ENCODE measurements around the gene GPC5.

The GPC5 gene

DNA sequence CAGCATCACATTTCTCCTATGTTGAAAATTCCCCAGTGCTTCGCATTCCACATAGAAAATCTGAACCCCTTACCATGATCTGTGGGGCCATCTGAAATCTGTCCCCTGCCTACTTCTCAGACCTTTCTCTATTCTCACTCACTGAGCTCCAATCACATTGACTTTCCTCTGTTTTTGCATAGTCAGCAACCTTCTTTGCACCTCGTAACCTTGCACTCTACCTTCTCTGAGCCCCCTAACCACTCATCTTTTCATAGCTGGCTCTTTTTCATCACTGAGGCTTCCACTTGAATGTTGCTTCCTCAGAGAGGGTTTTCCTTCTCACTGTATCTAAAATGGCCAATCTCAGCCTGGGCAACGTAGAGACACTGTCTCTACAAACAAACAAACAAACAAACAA, 286.3 kb downstream of the GPC5 start:
- Histone ChIP-seq H3K27me3 (ENCODE audit: insufficient read depth, low read length, poor library complexity) (no peaks in the 10 kb centered on the region), H4K5ac (ENCODE audit: low read length) (no peak overlapping the region), H2AK5ac (ENCODE audit: low read length) (no peak overlapping the region), H3K18ac (ENCODE audit: low read length) (no peak overlapping the region), H2BK5ac (ENCODE audit: low read length) (no peak overlapping the region), H2BK15ac (replicated peaks; ENCODE audit: low read depth) (no peak overlapping the region), H3K23ac (ENCODE audit: low read length) (no peak overlapping the region), H2BK120ac (ENCODE audit: low read depth, low read length) (no peak overlapping the region), H3K56ac (ENCODE audit: low read length) (no peak overlapping the region), H3K79me2 (ENCODE audit: control insufficient read depth, insufficient read depth, low read length) (no peaks in the 10 kb centered on the region), H3K36me3 (ENCODE audit: control insufficient read depth, insufficient read depth, low read length) (no peaks in the 10 kb centered on the region), H3K4me1 (ENCODE audit: control insufficient read depth, low read depth, low read length) (no peaks in the 10 kb centered on the region), H3K4me2 (ENCODE audit: low read length) (no peak overlapping the region), H3K4me3 (ENCODE audit: low read length) (no peak overlapping the region), H4K8ac (ENCODE audit: low read depth, low read length) (no peak overlapping the region), H3K9ac (ENCODE audit: low read length) (no peak overlapping the region), H3K79me1 (ENCODE audit: low read length) (no peaks in the 10 kb centered on the region), H3K4ac (ENCODE audit: low read depth, low read length) (no peak overlapping the region), H3K27ac (ENCODE audit: low read depth, low read length) (no peak overlapping the region)
- DNase-seq, result no peak
- WGBS (ENCODE audit: extremely low coverage, insufficient coverage, low lambda C conversion rate), result no CpG with 5 or more reads among the region's 3 CpGs

DNA sequence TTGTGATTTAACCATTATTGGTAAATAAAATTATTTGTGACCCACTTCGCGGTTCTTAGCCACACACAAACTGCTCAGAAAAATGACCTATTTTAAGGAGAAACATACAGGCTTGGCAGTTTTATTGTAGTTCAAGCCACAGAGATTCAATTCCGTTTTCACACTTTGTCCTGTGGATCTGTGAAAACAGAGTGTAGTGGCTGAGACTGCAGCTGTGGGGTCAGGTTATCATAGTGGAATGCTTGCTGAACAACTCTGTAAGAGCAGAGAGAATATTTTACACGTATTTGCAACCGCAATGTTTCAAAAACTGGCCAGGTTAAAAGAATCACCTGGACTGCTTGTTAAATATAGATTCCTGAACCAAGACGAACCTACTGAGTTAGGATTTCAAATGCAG, 292.5 kb downstream of the GPC5 start:
- WGBS (ENCODE audit: extremely low coverage, insufficient coverage, low lambda C conversion rate), result no CpG with 5 or more reads among the region's 6 CpGs

DNA sequence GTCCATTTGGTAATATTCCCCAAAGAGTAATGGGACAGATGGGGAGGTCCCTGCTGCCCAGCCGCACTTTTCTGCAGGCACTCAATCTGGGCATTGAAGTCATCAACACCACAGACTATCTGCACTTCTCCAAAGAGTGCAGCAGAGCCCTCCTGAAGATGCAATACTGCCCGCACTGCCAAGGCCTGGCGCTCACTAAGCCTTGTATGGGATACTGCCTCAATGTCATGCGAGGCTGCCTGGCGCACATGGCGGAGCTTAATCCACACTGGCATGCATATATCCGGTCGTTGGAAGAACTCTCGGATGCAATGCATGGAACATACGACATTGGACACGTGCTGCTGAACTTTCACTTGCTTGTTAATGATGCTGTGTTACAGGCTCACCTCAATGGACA, 295.0 kb downstream of the GPC5 start:
- Histone ChIP-seq H2AK5ac (ENCODE audit: low read length) (no peak overlapping the region), H2BK15ac (replicated peaks; ENCODE audit: low read depth) (no peak overlapping the region), H2BK5ac (ENCODE audit: low read length) (no peak overlapping the region), H3K23ac (ENCODE audit: low read length) (no peak overlapping the region), H4K5ac (ENCODE audit: low read length) (no peak overlapping the region), H3K4me2 (ENCODE audit: low read length) (no peak overlapping the region), H3K27ac (ENCODE audit: low read depth, low read length) (no peak overlapping the region), H3K56ac (ENCODE audit: low read length) (no peak overlapping the region), H3K79me2 (ENCODE audit: control insufficient read depth, insufficient read depth, low read length) (no peaks in the 10 kb centered on the region), H4K8ac (ENCODE audit: low read depth, low read length) (no peak overlapping the region), H3K4ac (ENCODE audit: low read depth, low read length) (no peak overlapping the region), H3K36me3 (ENCODE audit: control insufficient read depth, insufficient read depth, low read length) (no peaks in the 10 kb centered on the region), H3K79me1 (ENCODE audit: low read length) (no peaks in the 10 kb centered on the region), H3K27me3 (ENCODE audit: insufficient read depth, low read length, poor library complexity) (no peaks in the 10 kb centered on the region), H3K18ac (ENCODE audit: low read length) (no peak overlapping the region), H3K4me3 (ENCODE audit: low read length) (no peak overlapping the region), H3K9ac (ENCODE audit: low read length) (no peak overlapping the region), H3K4me1 (ENCODE audit: control insufficient read depth, low read depth, low read length) (no peaks in the 10 kb centered on the region), H2BK120ac (ENCODE audit: low read depth, low read length) (no peak overlapping the region)
- no peak for DNase-seq
- WGBS (ENCODE audit: extremely low coverage, insufficient coverage, low lambda C conversion rate), result no CpG with 5 or more reads among the region's 11 CpGs

More for the DNA sequence above, 292.5 kb downstream of the GPC5 start:
- Histone ChIP-seq H3K4ac (ENCODE audit: low read depth, low read length) (no peak overlapping the region), H3K4me3 (ENCODE audit: low read length) (no peak overlapping the region), H3K4me2 (ENCODE audit: low read length) (no peak overlapping the region), H2BK5ac (ENCODE audit: low read length) (no peak overlapping the region), H3K18ac (ENCODE audit: low read length) (no peak overlapping the region), H3K79me1 (ENCODE audit: low read length) (no peaks in the 10 kb centered on the region), H2AK5ac (ENCODE audit: low read length) (no peak overlapping the region), H4K5ac (ENCODE audit: low read length) (no peak overlapping the region), H3K27me3 (ENCODE audit: insufficient read depth, low read length, poor library complexity) (no peaks in the 10 kb centered on the region), H3K27ac (ENCODE audit: low read depth, low read length) (no peak overlapping the region), H3K4me1 (ENCODE audit: control insufficient read depth, low read depth, low read length) (no peaks in the 10 kb centered on the region), H3K79me2 (ENCODE audit: control insufficient read depth, insufficient read depth, low read length) (no peaks in the 10 kb centered on the region), H2BK15ac (replicated peaks; ENCODE audit: low read depth) (no peak overlapping the region), H2BK120ac (ENCODE audit: low read depth, low read length) (no peak overlapping the region), H3K23ac (ENCODE audit: low read length) (no peak overlapping the region), H4K8ac (ENCODE audit: low read depth, low read length) (no peak overlapping the region), H3K36me3 (ENCODE audit: control insufficient read depth, insufficient read depth, low read length) (no peaks in the 10 kb centered on the region), H3K56ac (ENCODE audit: low read length) (no peak overlapping the region), H3K9ac (ENCODE audit: low read length) (no peak overlapping the region)
- DNase-seq, result no peak

DNA sequence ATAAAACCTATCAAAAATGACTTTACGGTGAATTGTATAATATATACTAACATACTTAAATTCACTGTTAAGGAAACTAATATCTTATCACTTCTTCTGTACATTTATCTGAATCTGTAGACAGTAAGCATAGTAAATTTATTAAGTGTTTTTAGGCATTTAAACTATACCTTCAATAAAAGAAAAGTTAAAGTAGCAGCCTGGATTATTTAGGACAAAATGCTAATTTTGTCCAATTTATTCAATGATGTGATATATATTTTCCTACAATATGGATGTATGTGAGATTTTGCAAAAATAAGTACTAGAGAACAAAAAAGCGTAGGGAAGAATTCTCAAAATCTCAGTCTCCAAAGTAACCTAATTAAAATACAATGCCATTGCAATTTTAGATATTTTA, 299.9 kb downstream of the GPC5 start:
- H3K4me3 ChIP-seq (ENCODE audit: low read length), result no peak overlapping the region
- no peak overlapping the region for H3K56ac ChIP-seq (ENCODE audit: low read length)
- no peak overlapping the region for H2BK5ac ChIP-seq (ENCODE audit: low read length)
- no peak overlapping the region for H3K18ac ChIP-seq (ENCODE audit: low read length)
- no peaks in the 10 kb centered on the region for H3K79me1 ChIP-seq (ENCODE audit: low read length)
- no peak for DNase-seq
- no peak overlapping the region for H4K8ac ChIP-seq (ENCODE audit: low read depth, low read length)
- no peaks in the 10 kb centered on the region for H3K79me2 ChIP-seq (ENCODE audit: control insufficient read depth, insufficient read depth, low read length)
- no peak overlapping the region for H3K4ac ChIP-seq (ENCODE audit: low read depth, low read length)
- H4K5ac ChIP-seq (ENCODE audit: low read length), result no peak overlapping the region
- no peaks in the 10 kb centered on the region for H3K27me3 ChIP-seq (ENCODE audit: insufficient read depth, low read length, poor library complexity)
- no peaks in the 10 kb centered on the region for H3K36me3 ChIP-seq (ENCODE audit: control insufficient read depth, insufficient read depth, low read length)
- H2BK15ac ChIP-seq (replicated peaks; ENCODE audit: low read depth), result no peak overlapping the region
- H3K27ac ChIP-seq (ENCODE audit: low read depth, low read length), result no peak overlapping the region
- H3K9ac ChIP-seq (ENCODE audit: low read length), result no peak overlapping the region
- H3K4me2 ChIP-seq (ENCODE audit: low read length), result no peak overlapping the region
- no peak overlapping the region for H3K23ac ChIP-seq (ENCODE audit: low read length)
- H3K4me1 ChIP-seq (ENCODE audit: control insufficient read depth, low read depth, low read length), result no peaks in the 10 kb centered on the region
- H2BK120ac ChIP-seq (ENCODE audit: low read depth, low read length), result no peak overlapping the region
- no peak overlapping the region for H2AK5ac ChIP-seq (ENCODE audit: low read length)
- 100% methylated on average over 1 of the region's 2 CpGs for WGBS (ENCODE audit: extremely low coverage, insufficient coverage, low lambda C conversion rate)

DNA sequence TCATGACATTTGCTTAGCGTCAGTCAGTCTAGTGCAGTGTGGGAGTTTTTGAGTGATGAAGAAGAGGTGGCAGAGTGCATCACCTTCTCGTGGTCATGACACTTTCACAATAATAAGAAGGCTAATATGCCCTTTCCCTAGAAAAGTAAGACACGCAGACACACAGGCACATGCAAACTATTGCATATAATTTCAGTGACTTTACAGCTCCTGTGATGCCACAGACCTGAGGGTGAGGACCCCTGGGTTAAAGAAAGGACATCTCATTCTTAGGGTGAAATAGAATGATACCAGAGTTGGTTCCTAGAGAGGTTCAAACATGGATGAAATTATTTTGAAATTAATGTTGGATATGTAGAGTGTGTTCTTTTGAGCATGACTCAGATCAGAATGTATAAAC, 300.3 kb downstream of the GPC5 start:
- Histone ChIP-seq H3K4ac (ENCODE audit: low read depth, low read length) (no peak overlapping the region), H3K9ac (ENCODE audit: low read length) (no peak overlapping the region), H2BK15ac (replicated peaks; ENCODE audit: low read depth) (no peak overlapping the region), H2BK120ac (ENCODE audit: low read depth, low read length) (no peak overlapping the region), H3K56ac (ENCODE audit: low read length) (no peak overlapping the region), H3K36me3 (ENCODE audit: control insufficient read depth, insufficient read depth, low read length) (no peaks in the 10 kb centered on the region), H3K79me2 (ENCODE audit: control insufficient read depth, insufficient read depth, low read length) (no peaks in the 10 kb centered on the region), H3K4me1 (ENCODE audit: control insufficient read depth, low read depth, low read length) (no peaks in the 10 kb centered on the region), H3K18ac (ENCODE audit: low read length) (no peak overlapping the region), H3K4me3 (ENCODE audit: low read length) (no peak overlapping the region), H3K23ac (ENCODE audit: low read length) (no peak overlapping the region), H3K79me1 (ENCODE audit: low read length) (no peaks in the 10 kb centered on the region), H4K8ac (ENCODE audit: low read depth, low read length) (no peak overlapping the region), H3K27ac (ENCODE audit: low read depth, low read length) (no peak overlapping the region), H4K5ac (ENCODE audit: low read length) (no peak overlapping the region), H3K27me3 (ENCODE audit: insufficient read depth, low read length, poor library complexity) (no peaks in the 10 kb centered on the region), H2BK5ac (ENCODE audit: low read length) (no peak overlapping the region), H3K4me2 (ENCODE audit: low read length) (no peak overlapping the region), H2AK5ac (ENCODE audit: low read length) (no peak overlapping the region)
- DNase-seq, result no peak
- WGBS (ENCODE audit: extremely low coverage, insufficient coverage, low lambda C conversion rate), result no CpG with 5 or more reads among the region's 3 CpGs

DNA sequence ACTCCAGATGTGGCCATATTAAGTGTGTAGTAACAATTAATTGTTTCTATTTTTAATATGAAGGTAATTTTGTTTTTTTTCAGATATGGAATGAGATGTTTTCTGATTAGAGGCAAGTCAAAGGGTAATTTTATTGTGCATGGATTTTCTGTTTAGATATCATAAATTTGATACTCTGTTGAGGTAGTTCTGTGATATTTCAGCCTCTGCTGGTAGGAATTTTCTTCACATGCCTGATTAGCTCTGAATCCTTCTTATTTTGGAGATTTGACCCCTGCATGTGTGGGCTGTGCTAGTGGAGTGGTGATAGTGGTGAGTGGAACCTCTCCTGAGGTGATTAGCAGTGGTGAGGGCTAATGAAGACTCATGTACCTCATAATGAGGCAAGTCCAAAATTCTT, 301.4 kb downstream of the GPC5 start:
- H3K27me3 ChIP-seq (ENCODE audit: insufficient read depth, low read length, poor library complexity), result no peaks in the 10 kb centered on the region
- no peak overlapping the region for H3K4me3 ChIP-seq (ENCODE audit: low read length)
- H3K79me2 ChIP-seq (ENCODE audit: control insufficient read depth, insufficient read depth, low read length), result no peaks in the 10 kb centered on the region

More for the DNA sequence above, 301.4 kb downstream of the GPC5 start:
- no peak overlapping the region for H3K4me2 ChIP-seq (ENCODE audit: low read length)
- no peak overlapping the region for H3K56ac ChIP-seq (ENCODE audit: low read length)
- H3K27ac ChIP-seq (ENCODE audit: low read depth, low read length), result no peak overlapping the region
- H3K4ac ChIP-seq (ENCODE audit: low read depth, low read length), result no peak overlapping the region
- H3K79me1 ChIP-seq (ENCODE audit: low read length), result no peaks in the 10 kb centered on the region
- no peak overlapping the region for H2BK15ac ChIP-seq (replicated peaks; ENCODE audit: low read depth)
- no peak overlapping the region for H3K9ac ChIP-seq (ENCODE audit: low read length)
- H3K4me1 ChIP-seq (ENCODE audit: control insufficient read depth, low read depth, low read length), result no peaks in the 10 kb centered on the region
- H2BK5ac ChIP-seq (ENCODE audit: low read length), result no peak overlapping the region
- no peak overlapping the region for H4K8ac ChIP-seq (ENCODE audit: low read depth, low read length)
- H3K36me3 ChIP-seq (ENCODE audit: control insufficient read depth, insufficient read depth, low read length), result no peaks in the 10 kb centered on the region
- H4K5ac ChIP-seq (ENCODE audit: low read length), result no peak overlapping the region
- H3K23ac ChIP-seq (ENCODE audit: low read length), result no peak overlapping the region
- H2AK5ac ChIP-seq (ENCODE audit: low read length), result no peak overlapping the region
- no peak overlapping the region for H2BK120ac ChIP-seq (ENCODE audit: low read depth, low read length)
- no peak for DNase-seq
- H3K18ac ChIP-seq (ENCODE audit: low read length), result no peak overlapping the region
